ENCODE data around the gene TPT1. TPM values are rescaled to one million over a fixed set of nuclear protein-coding genes. Genes with fewer than 3 reads are reported as not detected.

The TPT1 gene
- total and polyA plus RNA-seq, 4 donors = 2,791 to 8,629 (median 4,381) TPM

DNA sequence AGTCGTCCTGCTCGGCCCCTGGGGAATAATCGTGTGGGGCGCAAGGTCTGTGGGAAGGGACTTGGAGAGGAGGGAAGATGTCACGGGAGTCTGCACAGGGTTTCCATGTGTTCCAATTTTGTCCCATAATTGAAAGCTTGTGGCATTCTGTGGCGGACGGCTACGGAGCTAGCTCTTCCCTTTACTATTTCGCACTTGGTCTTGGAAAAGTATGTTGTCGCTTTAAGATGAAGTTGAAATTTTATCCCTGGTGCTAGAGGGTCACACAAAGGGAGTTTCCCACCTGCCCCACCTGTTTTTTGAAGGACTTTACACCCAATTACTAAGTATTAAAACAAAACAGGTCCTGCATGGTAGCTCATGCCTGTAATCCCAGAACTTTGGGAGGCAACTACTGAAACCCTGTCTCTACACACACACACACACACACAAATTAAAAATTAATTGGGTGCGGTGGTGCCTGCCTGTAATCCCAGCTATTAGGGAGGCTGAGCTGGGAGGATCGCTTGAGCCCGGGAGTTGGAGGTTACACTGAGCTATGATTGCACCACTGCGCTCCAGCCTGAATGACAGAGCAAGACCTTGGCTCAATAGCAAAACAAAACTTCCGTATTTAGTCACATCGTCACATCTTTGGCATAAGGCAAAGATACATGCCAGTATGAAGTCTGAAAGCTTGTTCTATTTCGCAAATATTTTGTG lies 967 bp upstream of the TPT1 start:
- DNase-seq = peak in 1 of 3 donors; percentile 58
- Histone ChIP-seq H3K4me1 (ENCODE audit: control insufficient read depth in 5 of 5, insufficient read depth in 5 of 5, low read length in 5 of 5) (peaks cover 3 to 26% (median 23%) of the 10 kb centered on the region in 5 donors), H3K9ac (ENCODE audit: insufficient read depth in 1 of 2, low read length in 2 of 2) (peak overlapping the region; percentile 78 to 92), H3K27ac (ENCODE audit: low read depth in 1 of 2, low read length in 1 of 2) (peak overlapping the region; percentile 84 to 92), H3K27me3 (ENCODE audit: control insufficient read depth in 3 of 3, insufficient read depth in 3 of 3, low read length in 2 of 3) (no peaks in the 10 kb centered on the region), H3K36me3 (ENCODE audit: control insufficient read depth in 4 of 4, insufficient read depth in 4 of 4, low read length in 4 of 4) (peaks cover 18 to 39% (median 26%) of the 10 kb centered on the region in 4 donors), H3K9me3 (ENCODE audit: control insufficient read depth in 4 of 4, insufficient read depth in 3 of 4, low read length in 3 of 4) (no peaks in the 10 kb centered on the region), H3K4me3 (peak overlapping the region; percentile 39)
- no peak for ATAC-seq (ENCODE audit: insufficient read depth, low FRiP score)
- 14 to 17% methylated on average over 17 of the region's 17 CpGs for WGBS, 2 donors
- TF ChIP-seq, protein P1, sequence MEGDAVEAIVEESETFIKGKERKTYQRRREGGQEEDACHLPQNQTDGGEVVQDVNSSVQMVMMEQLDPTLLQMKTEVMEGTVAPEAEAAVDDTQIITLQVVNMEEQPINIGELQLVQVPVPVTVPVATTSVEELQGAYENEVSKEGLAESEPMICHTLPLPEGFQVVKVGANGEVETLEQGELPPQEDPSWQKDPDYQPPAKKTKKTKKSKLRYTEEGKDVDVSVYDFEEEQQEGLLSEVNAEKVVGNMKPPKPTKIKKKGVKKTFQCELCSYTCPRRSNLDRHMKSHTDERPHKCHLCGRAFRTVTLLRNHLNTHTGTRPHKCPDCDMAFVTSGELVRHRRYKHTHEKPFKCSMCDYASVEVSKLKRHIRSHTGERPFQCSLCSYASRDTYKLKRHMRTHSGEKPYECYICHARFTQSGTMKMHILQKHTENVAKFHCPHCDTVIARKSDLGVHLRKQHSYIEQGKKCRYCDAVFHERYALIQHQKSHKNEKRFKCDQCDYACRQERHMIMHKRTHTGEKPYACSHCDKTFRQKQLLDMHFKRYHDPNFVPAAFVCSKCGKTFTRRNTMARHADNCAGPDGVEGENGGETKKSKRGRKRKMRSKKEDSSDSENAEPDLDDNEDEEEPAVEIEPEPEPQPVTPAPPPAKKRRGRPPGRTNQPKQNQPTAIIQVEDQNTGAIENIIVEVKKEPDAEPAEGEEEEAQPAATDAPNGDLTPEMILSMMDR (IDR thresholded peaks at IDR 0.05; ENCODE audit: control extremely low read depth, extremely low read depth) = no peak

DNA sequence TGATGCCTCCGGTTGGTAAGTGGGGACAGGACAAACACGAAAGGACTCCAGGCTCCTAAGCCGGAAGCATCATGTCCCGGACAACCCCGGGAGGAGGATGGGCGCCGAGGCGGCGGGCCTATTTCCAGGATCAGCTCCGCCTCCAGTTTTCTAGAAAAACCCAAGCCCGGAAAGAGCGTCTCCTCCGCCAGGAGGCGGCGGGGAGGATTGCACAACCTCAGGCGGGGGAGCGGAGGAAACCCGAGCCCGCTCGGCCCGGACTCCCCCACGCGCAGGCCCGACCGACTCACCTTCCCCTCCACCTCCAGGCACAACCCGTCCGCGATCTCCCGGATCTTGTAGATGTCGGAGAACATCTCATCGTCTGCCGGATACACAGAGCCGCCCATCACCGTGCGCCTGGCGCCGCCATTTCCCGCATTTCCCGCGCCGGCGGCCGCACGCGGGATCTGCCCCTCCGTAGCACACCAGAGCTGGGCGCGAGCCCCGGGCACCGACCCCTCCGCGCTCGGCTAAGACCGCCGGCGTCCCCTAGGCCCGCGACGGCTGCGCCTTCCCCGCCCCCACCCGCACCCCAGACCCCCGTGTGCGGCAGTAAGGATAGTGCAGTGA lies 455 bp downstream of the TPT1 start:
- peaks cover 28 to 44% (median 37%) of the 10 kb centered on the region in 4 donors for H3K36me3 ChIP-seq (ENCODE audit: control insufficient read depth in 4 of 4, insufficient read depth in 4 of 4, low read length in 4 of 4)
- ATAC-seq (ENCODE audit: insufficient read depth, low FRiP score) (peak; percentile 67), DNase-seq (peak; percentile 94 to 96 (median 95))
- peak overlapping the region; percentile 94 for H3K4me3 ChIP-seq
- peak overlapping the region; percentile 100 for H3K27ac ChIP-seq (ENCODE audit: low read depth in 1 of 2, low read length in 1 of 2)
- TF ChIP-seq, protein P1 (IDR thresholded peaks at IDR 0.05; ENCODE audit: control extremely low read depth, extremely low read depth) = no peak
- peak overlapping the region; percentile 76 to 98 for H3K9ac ChIP-seq (ENCODE audit: insufficient read depth in 1 of 2, low read length in 2 of 2)
- peaks cover 4 to 38% (median 23%) of the 10 kb centered on the region in 5 donors for H3K4me1 ChIP-seq (ENCODE audit: control insufficient read depth in 5 of 5, insufficient read depth in 5 of 5, low read length in 5 of 5)
- no peaks in the 10 kb centered on the region for H3K9me3 ChIP-seq (ENCODE audit: control insufficient read depth in 4 of 4, insufficient read depth in 3 of 4, low read length in 3 of 4)
- no peaks in the 10 kb centered on the region for H3K27me3 ChIP-seq (ENCODE audit: control insufficient read depth in 3 of 3, insufficient read depth in 3 of 3, low read length in 2 of 3)
- 0 to 1% methylated on average over 61 to 64 of the region's 64 CpGs for WGBS, 2 donors

DNA sequence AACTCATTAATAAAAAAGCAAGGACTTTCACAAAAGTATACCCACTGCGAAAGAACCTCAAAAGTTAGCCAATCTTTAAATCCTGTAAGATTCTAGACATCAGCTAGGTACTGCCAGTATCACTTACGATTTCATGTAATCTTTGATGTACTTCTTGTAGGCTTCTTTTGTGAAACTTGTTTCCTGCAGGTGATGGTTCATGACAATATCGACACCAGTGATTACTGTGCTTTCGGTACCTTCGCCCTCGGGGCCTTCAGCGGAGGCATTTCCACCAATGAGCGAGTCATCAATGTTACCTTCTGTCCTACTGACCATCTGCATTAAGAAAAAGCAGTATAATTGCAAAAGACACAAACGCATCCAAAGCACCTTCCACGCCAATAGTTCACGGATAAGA lies 1.1 kb downstream of the TPT1 start:
- TF ChIP-seq, protein P1 (IDR thresholded peaks at IDR 0.05; ENCODE audit: control extremely low read depth, extremely low read depth) = no peak
- Histone ChIP-seq H3K27ac (ENCODE audit: low read depth in 1 of 2, low read length in 1 of 2) (peak overlapping the region; percentile 68 to 75), H3K36me3 (ENCODE audit: control insufficient read depth in 4 of 4, insufficient read depth in 4 of 4, low read length in 4 of 4) (peaks cover 28 to 45% (median 40%) of the 10 kb centered on the region in 4 donors), H3K27me3 (ENCODE audit: control insufficient read depth in 3 of 3, insufficient read depth in 3 of 3, low read length in 2 of 3) (no peaks in the 10 kb centered on the region), H3K4me3 (peak overlapping the region; percentile 94), H3K9ac (ENCODE audit: insufficient read depth in 1 of 2, low read length in 2 of 2) (peak overlapping the region; percentile 76 to 98), H3K9me3 (ENCODE audit: control insufficient read depth in 4 of 4, insufficient read depth in 3 of 4, low read length in 3 of 4) (no peaks in the 10 kb centered on the region), H3K4me1 (ENCODE audit: control insufficient read depth in 5 of 5, insufficient read depth in 5 of 5, low read length in 5 of 5) (peaks cover 4 to 45% (median 23%) of the 10 kb centered on the region in 5 donors)
- no peak for DNase-seq
- 5 to 6% methylated on average over 11 of the region's 11 CpGs for WGBS, 2 donors
- no peak for ATAC-seq (ENCODE audit: insufficient read depth, low FRiP score)

Measured in lung (tissue), 12 donors.